ENCODE results near the gene SLAMF8. TPM values are rescaled to one million over a fixed set of nuclear protein-coding genes. Genes with fewer than 3 reads are reported as not detected.

SLAMF8 gene
- total RNA-seq, 1 experiment from 2014 or later = not detected

- no peak overlapping the region for H3K27ac Mint-ChIP-seq
- H3K36me3 Mint-ChIP-seq (ENCODE audit: insufficient read depth in 1 of 3, low read depth in 3 of 3) = no peaks in the 10 kb centered on the region
Observed at GRCh38 chr1:159829273-159829634, 2.6 kb downstream of the SLAMF8 start.

More at GRCh38 chr1:159829273-159829634, 2.6 kb downstream of the SLAMF8 start:
- Mint-ChIP-seq H3K4me1 (peaks cover 18 to 20% of the 10 kb centered on the region in 2 experiments), H3K9me3 (no peaks in the 10 kb centered on the region), H3K27me3 (ENCODE audit: low read depth) (peaks cover 53% of the 10 kb centered on the region), H3K4me3 (no peak overlapping the region)
- Histone ChIP-seq H3K27me3 (ENCODE audit: insufficient read depth, low read length) (no peaks in the 10 kb centered on the region), H2BK12ac (ENCODE audit: insufficient read length, low read depth, low read length) (no peak overlapping the region), H2BK20ac (ENCODE audit: low read depth, low read length, poor library complexity, severe bottlenecking) (no peak overlapping the region), H4K8ac (replicated peaks; ENCODE audit: insufficient read length, low read depth, low read length) (no peak overlapping the region), H3K9ac (ENCODE audit: extremely low read depth, insufficient read length, low read length) (no peak overlapping the region), H3K79me2 (ENCODE audit: insufficient read depth, low read length) (no peaks in the 10 kb centered on the region), H4K20me1 (ENCODE audit: control insufficient read depth, insufficient read depth, insufficient read length) (no peaks in the 10 kb centered on the region), H3K14ac (ENCODE audit: insufficient read depth, low read length) (no peak overlapping the region), H3T11ph (ENCODE audit: low read length) (no peak overlapping the region), H3K4me2 (ENCODE audit: insufficient read depth, insufficient read length, low read length) (no peak overlapping the region), H3K4ac (ENCODE audit: low read depth, low read length) (no peak overlapping the region), H3K4me1 (ENCODE audit: insufficient read depth, low read length) (no peaks in the 10 kb centered on the region), H3K23me2 (ENCODE audit: insufficient read length, low read depth, low read length, poor library complexity, severe bottlenecking) (no peaks in the 10 kb centered on the region), H3K27ac (ENCODE audit: insufficient read length, low read depth, low read length) (no peak overlapping the region), H3K79me1 (ENCODE audit: insufficient read depth, low read depth, low read length, poor library complexity, severe bottlenecking) (no peaks in the 10 kb centered on the region), H2AFZ (ENCODE audit: low read length) (no peak overlapping the region), H2AK5ac (ENCODE audit: insufficient read length, low read length) (no peak overlapping the region), H3K56ac (ENCODE audit: insufficient read length, low read depth, low read length) (no peak overlapping the region), H3K9me3 (ENCODE audit: control insufficient read depth, low read depth, low read length) (no peaks in the 10 kb centered on the region), H2BK5ac (ENCODE audit: insufficient read length, low read length) (no peak overlapping the region), H2BK120ac (ENCODE audit: low read depth, low read length, poor library complexity, severe bottlenecking) (no peak overlapping the region), H3K18ac (ENCODE audit: insufficient read length, low read depth, low read length) (no peak overlapping the region), H4K91ac (ENCODE audit: insufficient read length, low read depth, low read length) (no peak overlapping the region), H2BK15ac (ENCODE audit: low read depth, low read length) (no peak overlapping the region), H4K5ac (ENCODE audit: insufficient read length, low read depth, low read length) (no peak overlapping the region), H3K23ac (ENCODE audit: insufficient read length, low read depth, low read length) (no peak overlapping the region)
- WGBS (ENCODE audit: extremely low coverage, insufficient read length, low lambda C conversion rate) = no CpG with 5 or more reads among the region's 3 CpGs
- peak; percentile 70 for TF ChIP-seq CTCF (conservative IDR thresholded peaks at IDR 0.05)
- peak; percentile 74 for DNase-seq
